A673 (cell line): ENCODE results near the gene ZNF516. TPM values are rescaled to one million over a fixed set of nuclear protein-coding genes. Genes with fewer than 3 reads are reported as not detected.

ENCODE experiments used
- BruUV-seq: library from RNA; stranded (reverse); fragments of 400-500 nt; replicated peaks from 2 replicates; lab custom pipeline; 2021; lab: Mats Ljungman, UMichigan
- CTCF ChIA-PET: fragments of 300-600 bp; sonication (Branson Sonifier 250); formaldehyde crosslinking; loops from one replicate; lab custom pipeline; 2022; ENCODE audit warnings: antibody characterized with exemption; lab: Charles Lee
- POLR2A ChIA-PET: fragments of 300-600 bp; sonication (Branson Sonifier 250); formaldehyde crosslinking; loops from one replicate; lab custom pipeline; 2022; ENCODE audit warnings: antibody characterized with exemption; ENCODE audit not compliant: low non-redundant PET; lab: Charles Lee
- DNase-seq: peaks from one replicate; pipeline ENCODE4 v3.0.0-alpha.2; 2015; ENCODE audit warnings: low spot score
- H3K27ac ChIP-seq: fragments of 200-600 bp; sonication (generic); 2 replicates; pipeline ENCODE4 v1.5.1; 2016; ENCODE audit warnings: mixed run types, low read depth, mild to moderate bottlenecking, mixed read lengths, antibody characterized with exemption, low read length; ENCODE audit not compliant: poor library complexity, severe bottlenecking
- H3K27me3 ChIP-seq: fragments of 200-600 bp; sonication (generic); replicated peaks from 2 replicates; pipeline ENCODE4 v1.6.1; 2017; ENCODE audit warnings: mixed run types, low read depth, mild to moderate bottlenecking, mixed read lengths, antibody characterized with exemption, low read length; ENCODE audit not compliant: insufficient read depth, poor library complexity
- H3K36me3 ChIP-seq: fragments of 200-600 bp; sonication (generic); 2 replicates; pipeline ENCODE4 v1.6.1; 2016; ENCODE audit warnings: mixed run types, mild to moderate bottlenecking, mixed read lengths, antibody characterized with exemption, low read length; ENCODE audit not compliant: insufficient read depth, poor library complexity, severe bottlenecking
- H3K4me1 ChIP-seq: fragments of 200-600 bp; sonication (generic); 2 replicates; pipeline ENCODE4 v1.6.1; 2017; ENCODE audit warnings: mixed run types, mild to moderate bottlenecking, mixed read lengths, antibody characterized with exemption, low read length; ENCODE audit not compliant: insufficient read depth, poor library complexity, severe bottlenecking
- H3K4me3 ChIP-seq: fragments of 200-600 bp; sonication (generic); 2 replicates; pipeline ENCODE4 v1.5.1; 2016; ENCODE audit warnings: low read depth, mixed run types, mild to moderate bottlenecking, mixed read lengths, low read length; ENCODE audit not compliant: poor library complexity, severe bottlenecking
- H3K9me3 ChIP-seq: fragments of 200-600 bp; sonication (generic); 2 replicates; pipeline ENCODE4 v1.6.1; 2016; ENCODE audit warnings: mixed run types, low read depth, mild to moderate bottlenecking, mixed read lengths, antibody characterized with exemption, low read length; ENCODE audit not compliant: poor library complexity, severe bottlenecking
- CTCF ChIP-seq: fragments of 300-800, 200-600 bp; sonication (generic); conservative IDR thresholded peaks from 2 replicates; pipeline ENCODE4 v1.5.1; 2017; ENCODE audit warnings: low read depth, mild to moderate bottlenecking, antibody characterized with exemption, low read length, moderate library complexity, mixed read lengths
- EZH2 ChIP-seq: fragments of 200-600 bp; sonication (generic); IDR thresholded peaks from 2 replicates; pipeline ENCODE4 v1.6.1; 2017; ENCODE audit warnings: borderline replicate concordance, low read depth, mild to moderate bottlenecking, mixed read lengths, antibody characterized with exemption, low read length; ENCODE audit not compliant: poor library complexity, severe bottlenecking
- intact Hi-C: fragments of 100-400 bp; cut with micrococcal nuclease; formaldehyde crosslinking; loops from one replicate; pipeline ENCODE4 v1.10.0; 2022; ENCODE audit not compliant: unreplicated experiment
- total RNA-seq: library from RNA; stranded (reverse); gene quantifications from 2 replicates; pipeline ENCODE4 v1.2.3, GENCODE V29; 2021

The ZNF516 gene
- total RNA-seq, 1 experiment from 2014 or later = 32.3 TPM

GRCh38 chr18:76486038-76486437 lies 9.0 kb downstream of the ZNF516 start:
- Histone ChIP-seq H3K27ac (no peak overlapping the region), H3K4me1 (peaks cover 62% of the 10 kb centered on the region), H3K27me3 (no peaks in the 10 kb centered on the region), H3K9me3 (no peaks in the 10 kb centered on the region), H3K4me3 (no peak overlapping the region), H3K36me3 (no peaks in the 10 kb centered on the region)
- ChIA-PET CTCF (no interaction called here), POLR2A (interaction anchor here (0.6 kb wide), 1 partner anchor 110 kb away, joined by 3 read pairs; no protein-coding TSS in a partner anchor)
- BruUV-seq = no TSS peak
- intact Hi-C loops = no loop called here
- DNase-seq = no peak
- no peak for TF ChIP-seq EZH2
- TF ChIP-seq CTCF = no peak

GRCh38 chr18:76484749-76485387 lies 10.2 kb downstream of the ZNF516 start:
- ChIA-PET CTCF (interaction anchor here (0.5 kb wide), 1 partner anchor 202 kb away, joined by 5 read pairs; no protein-coding TSS in a partner anchor), POLR2A (no interaction called here)
- H3K36me3 ChIP-seq = no peaks in the 10 kb centered on the region
- peaks cover 57% of the 10 kb centered on the region for H3K4me1 ChIP-seq
- TF ChIP-seq EZH2 (no peak), CTCF (no peak)
- BruUV-seq = no TSS peak
- H3K27ac ChIP-seq = peak overlapping the region; percentile 26
- intact Hi-C loops = no loop called here
- no peaks in the 10 kb centered on the region for H3K9me3 ChIP-seq
- H3K27me3 ChIP-seq = no peaks in the 10 kb centered on the region
- peak; percentile 48 for DNase-seq
- peak overlapping the region; percentile 9 for H3K4me3 ChIP-seq

- BruUV-seq = no TSS peak
- H3K36me3 ChIP-seq = no peaks in the 10 kb centered on the region
- H3K4me1 ChIP-seq = peaks cover 47% of the 10 kb centered on the region
- ChIA-PET CTCF (no interaction called here), POLR2A (no interaction called here)
- H3K27me3 ChIP-seq = no peaks in the 10 kb centered on the region
- no peaks in the 10 kb centered on the region for H3K9me3 ChIP-seq
- DNase-seq = no peak
- intact Hi-C loops = no loop called here
- TF ChIP-seq EZH2 = no peak
- no peak overlapping the region for H3K4me3 ChIP-seq
- H3K27ac ChIP-seq = no peak overlapping the region
Measured at GRCh38 chr18:76483780-76484179, 11.3 kb downstream of the ZNF516 start.

GRCh38 chr18:76482971-76483691 lies 11.9 kb downstream of the ZNF516 start:
- H3K4me3 ChIP-seq = no peak overlapping the region
- peaks cover 45% of the 10 kb centered on the region for H3K4me1 ChIP-seq
- H3K9me3 ChIP-seq = no peaks in the 10 kb centered on the region
- no peak for DNase-seq
- intact Hi-C loops = no loop called here
- ChIA-PET POLR2A (no interaction called here), CTCF (no interaction called here)
- TF ChIP-seq CTCF = no peak
- TF ChIP-seq EZH2 = no peak
- no peaks in the 10 kb centered on the region for H3K36me3 ChIP-seq
- H3K27ac ChIP-seq = no peak overlapping the region
- no peaks in the 10 kb centered on the region for H3K27me3 ChIP-seq
- BruUV-seq = no TSS peak
